NCI-H146 (cell line): ENCODE measurements around the gene YARS2.

ENCODE experiments used
- DNase-seq: peaks from one replicate; lab custom pipeline; 2025; lab: John Stamatoyannopoulos, UW

Gene YARS2

DNA sequence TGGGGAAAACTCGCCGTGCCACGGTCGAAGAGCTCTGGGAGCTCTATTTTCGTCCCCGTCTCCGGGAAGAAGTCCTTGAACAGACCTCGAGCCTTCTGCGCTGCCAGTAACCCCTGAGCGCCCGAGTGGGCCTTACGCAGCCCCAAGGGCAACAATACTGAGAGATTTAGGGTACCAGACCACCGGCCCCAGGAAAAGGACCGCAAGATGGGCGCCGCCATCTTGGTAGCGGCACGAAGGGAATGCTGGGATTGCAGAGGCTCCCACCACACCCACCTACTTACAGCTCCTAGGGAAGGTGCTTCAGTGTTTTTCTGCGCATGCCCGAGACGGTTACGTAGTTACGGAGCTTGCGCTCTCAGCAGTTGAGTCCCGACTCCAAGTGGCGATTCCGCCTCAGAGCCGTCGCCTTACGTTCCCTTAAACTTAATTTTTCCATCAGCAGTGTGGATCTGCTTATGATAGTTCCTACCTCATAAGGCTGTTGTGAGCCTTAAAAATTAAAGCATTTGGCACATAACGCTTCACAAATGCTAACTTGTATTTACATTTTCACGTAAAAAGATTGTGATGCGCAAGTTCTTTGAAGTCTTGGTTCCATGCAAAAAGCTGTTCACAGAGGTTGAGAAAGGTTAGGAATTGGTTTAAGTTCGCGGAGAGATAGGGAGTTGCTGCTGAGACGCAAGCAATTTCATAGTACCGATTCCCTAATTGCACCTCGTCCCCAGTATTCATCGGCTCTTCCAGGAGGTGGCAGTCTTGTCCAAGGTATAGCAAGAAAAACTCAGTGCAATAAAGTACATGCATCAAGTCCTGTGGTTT is at the start of gene YARS2:
YARS2 (minus strand) TSS at position 244 of the 822 bp plus-strand sequence; CDS start at position 221, 23 bp downstream.
- DNase-seq, result peak; percentile 100

GRCh38 chr12:32804301-32804700 is 48.6 kb upstream of the YARS2 start:
- no peak for DNase-seq

DNA sequence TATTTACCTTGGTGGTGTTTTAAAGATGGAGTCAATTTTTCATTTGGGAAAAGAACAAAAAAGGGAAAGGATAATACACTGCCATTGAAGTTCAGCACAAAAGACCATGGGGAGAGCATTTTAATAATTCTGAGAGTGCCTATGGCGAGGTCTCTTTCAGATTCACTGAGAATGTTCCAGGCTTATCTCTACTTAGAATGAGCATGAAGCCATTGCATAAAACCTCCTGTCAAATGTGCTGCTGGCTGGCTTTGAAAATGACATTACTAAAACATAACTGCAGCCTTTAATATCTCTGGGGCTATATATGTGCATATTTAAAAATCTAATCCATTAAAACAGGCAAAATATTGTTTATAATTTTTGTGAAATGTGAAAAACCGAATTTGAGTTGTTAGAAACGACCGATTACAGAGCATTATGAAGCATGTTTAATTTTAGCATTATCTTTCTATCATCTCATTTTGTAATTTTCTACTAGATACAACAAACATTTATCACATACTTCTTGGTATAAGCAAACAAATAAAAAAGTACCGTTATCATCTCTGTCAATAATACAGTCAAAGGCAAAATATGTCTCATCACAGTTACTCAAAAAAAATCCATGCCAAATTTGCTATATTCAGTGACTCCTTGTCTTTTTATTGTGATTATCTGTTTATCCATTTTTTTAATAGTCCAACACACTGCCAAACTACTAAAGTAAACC is 45.7 kb upstream of the YARS2 start:
- DNase-seq, result no peak

DNA sequence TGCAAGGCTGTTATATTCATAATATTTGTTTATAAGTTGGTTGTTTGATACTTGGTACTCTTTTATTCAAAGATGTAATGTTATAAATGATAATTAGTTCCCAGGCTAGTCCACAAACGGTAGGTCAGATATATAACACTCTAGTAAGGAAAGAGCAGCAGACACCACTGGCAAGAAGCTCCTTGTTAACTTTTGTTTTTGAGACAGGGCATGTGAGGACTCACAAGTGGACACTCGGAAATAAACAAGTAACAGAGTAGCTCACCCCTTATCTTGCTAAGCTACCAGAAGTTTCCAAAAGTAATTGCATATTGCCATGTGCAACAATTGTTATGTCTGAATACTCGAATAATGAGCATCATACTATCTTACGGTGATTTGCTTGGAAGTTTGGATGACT is 38.6 kb upstream of the YARS2 start:
- no peak for DNase-seq

DNA sequence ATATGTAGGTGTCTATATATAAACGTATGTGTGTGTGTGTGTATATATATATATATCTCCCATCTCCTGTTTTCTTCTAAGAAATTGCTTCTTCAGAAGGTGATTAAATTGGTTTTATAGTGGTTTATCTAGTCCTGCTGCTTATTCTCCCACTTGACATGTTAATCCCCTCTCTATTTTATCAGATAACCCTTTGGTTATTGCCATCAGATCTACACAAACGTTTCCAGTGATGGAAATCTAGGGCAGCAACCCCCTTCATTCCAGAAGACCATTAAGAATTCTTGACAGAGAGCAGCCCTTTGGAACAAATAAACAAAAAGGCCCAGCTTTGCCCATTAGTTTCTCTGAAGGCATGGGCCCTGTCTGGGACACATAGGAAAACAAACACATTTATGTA is 34.2 kb upstream of the YARS2 start:
- DNase-seq, result no peak

DNA sequence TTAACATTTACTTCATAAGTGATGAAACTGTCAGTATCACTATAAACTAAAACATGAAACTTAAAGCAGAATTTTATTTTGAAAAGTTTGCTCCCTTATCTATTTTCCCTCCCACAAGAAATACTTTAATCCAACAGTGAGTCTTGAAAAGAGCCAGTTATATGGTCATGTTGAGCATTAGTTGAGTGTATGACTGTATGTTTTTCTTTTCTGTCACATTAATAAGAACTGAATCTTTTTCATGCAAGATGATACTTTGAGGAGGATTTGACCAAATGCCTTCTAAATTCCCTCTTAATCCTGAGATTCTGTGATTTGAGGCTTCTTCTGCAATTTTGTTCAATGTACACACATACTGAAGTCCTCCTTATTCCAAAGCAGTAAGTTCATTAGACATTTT is 33.7 kb upstream of the YARS2 start:
- no peak for DNase-seq

DNA sequence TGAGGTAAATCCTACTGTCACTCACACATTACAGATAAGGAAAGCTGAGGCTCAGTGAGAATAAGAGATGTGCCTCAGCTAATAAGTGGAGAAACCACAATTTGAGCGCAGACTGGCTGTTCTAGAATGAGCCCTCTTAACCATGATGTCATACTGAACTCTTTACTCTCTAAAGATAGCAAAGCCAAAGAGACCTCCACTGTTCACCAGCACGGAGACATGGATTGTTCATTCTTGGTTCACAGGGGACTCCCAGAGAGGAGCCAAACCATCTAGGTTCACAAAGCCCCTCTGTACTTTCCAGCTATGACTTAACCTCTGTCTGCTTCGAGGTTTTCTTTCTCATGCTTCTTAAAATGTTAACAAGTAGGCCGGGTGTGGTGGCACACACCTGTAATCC is 32.7 kb upstream of the YARS2 start:
- DNase-seq, result no peak

GRCh38 chr12:32785557-32785956 is 29.9 kb upstream of the YARS2 start:
- DNase-seq, result no peak

- DNase-seq, result no peak
These were observed 27.3 kb upstream of the YARS2 start for GRCh38 chr12:32783029-32783428.

DNA sequence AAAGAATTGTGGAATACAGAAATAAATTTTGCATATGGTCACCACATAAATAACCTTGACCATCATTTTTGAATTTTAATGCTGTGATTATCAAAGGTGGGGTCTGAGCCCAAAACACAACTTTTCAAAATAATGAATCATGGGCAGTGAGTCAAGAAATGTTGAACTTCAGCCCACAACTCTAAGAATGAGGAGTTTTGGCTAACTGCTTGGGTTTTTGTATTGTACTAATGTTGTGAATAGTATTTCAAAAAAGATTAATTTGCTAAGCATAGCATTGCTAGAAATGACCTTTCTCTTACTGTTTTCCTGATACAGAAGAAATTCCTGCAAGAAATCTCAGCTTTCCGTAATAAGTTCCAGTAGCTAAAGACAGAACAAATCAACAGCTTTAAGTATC is 24.4 kb upstream of the YARS2 start:
- DNase-seq, result no peak

- DNase-seq, result no peak
These were observed 22.0 kb upstream of the YARS2 start for GRCh38 chr12:32777691-32778175.

DNA sequence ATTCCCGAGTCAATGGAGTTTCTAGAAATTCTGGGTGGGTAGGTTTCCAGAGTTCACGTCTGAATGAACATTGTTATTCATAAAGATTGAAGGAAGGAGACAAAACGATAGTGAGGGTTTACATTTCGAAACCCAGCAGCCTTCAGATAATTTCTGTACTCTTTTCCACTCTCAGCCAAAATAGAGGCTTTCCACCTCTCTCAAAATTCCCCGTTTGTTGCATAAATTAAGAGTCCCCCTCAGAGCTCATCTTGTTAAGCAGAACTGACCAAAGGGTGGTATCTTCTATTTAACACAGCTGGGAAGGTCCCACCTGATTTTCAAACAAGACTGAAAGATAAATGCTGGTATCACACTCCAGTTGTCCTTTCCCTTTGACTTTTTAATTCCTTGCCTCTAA is 21.5 kb upstream of the YARS2 start:
- DNase-seq, result no peak

- no peak for DNase-seq
These were observed 20.6 kb upstream of the YARS2 start for GRCh38 chr12:32776258-32776657.

- DNase-seq, result no peak
These were observed 18.0 kb upstream of the YARS2 start for GRCh38 chr12:32773691-32774090.

GRCh38 chr12:32770141-32770540 is 14.4 kb upstream of the YARS2 start:
- DNase-seq, result no peak

- DNase-seq, result no peak
These were observed 12.8 kb upstream of the YARS2 start for GRCh38 chr12:32768518-32768917.

DNA sequence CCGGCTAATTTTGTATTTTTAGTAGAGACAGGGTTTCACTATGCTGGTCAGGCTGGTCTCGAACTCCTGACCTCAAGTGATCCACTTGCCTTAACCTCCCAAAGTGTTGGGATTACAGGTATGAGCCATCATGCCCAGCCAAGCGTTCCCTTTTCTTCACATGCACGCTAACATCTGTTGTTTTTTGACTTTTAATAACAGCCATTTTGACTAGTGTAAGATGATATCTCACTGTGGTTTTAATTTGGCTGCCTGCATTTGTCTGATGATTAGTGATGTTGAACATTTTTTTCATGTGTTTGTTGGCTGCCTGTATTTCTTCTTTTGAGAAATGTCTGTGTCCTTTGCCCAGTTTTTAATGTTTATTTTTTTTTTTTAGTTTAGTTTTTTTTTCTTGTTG is 10.2 kb upstream of the YARS2 start:
- DNase-seq, result peak; percentile 8

DNA sequence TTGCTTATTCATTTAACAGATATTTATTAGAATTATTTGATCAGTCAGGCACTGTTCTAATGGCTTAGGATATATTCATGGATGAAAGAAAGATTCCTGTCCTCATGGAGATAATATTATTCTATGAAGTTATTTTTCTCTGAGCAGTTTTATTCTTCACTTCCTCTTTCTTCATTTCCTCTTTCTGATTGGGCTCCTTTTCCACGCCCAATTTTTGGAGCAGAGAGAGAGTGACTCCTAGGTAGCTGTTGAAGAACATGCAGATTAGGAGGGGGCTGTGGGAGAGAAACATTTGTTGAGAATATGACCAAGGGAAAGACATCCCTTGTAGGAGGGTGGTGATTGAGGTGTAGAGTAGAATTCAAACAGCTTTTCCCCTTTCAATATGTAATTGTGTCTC is 6.0 kb upstream of the YARS2 start:
- no peak for DNase-seq

GRCh38 chr12:32757157-32757556 is 1.5 kb upstream of the YARS2 start:
- no peak for DNase-seq

DNA sequence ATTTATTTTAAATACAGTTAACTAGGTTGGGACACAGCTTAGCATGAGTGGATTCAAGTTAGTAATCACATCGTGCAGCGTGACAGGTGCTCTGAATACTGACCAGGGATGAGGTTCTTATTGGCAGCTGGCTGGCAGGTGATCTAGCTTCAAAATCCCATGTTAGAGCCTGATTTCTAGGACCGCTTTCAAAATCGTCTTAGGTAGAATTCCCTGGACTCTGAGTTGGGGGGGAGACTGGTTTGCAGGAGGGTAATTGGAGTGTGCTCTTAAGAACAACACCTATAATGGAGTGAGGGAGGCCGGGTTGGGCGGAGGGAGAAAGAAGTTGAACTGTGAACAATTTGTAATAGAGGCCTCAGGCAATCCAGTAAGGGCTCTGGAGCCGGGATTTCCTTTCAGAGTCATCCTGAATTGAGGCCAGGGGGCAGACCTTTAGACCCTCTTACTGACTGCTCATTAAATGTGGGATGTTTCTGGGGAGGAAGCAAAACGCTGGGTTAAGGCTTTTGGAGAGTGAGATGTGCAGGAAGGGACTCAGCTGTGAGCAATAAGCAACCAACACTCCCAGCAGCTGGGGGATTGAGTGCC is 874 bp upstream of the YARS2 start:
- no peak for DNase-seq

GRCh38 chr12:32755051-32755653 is 545 bp downstream of the YARS2 start:
- peak; percentile 95 for DNase-seq

GRCh38 chr12:32754111-32754510 is 1.6 kb downstream of the YARS2 start:
- DNase-seq, result no peak

GRCh38 chr12:32753605-32754004 is 2.1 kb downstream of the YARS2 start:
- no peak for DNase-seq
